C4-2B (cell line): ENCODE data around the gene SRBD1.

Experiments used
- ZFX ChIP-seq: fragments of 450-650 bp; IDR thresholded peaks from 2 replicates; pipeline ENCODE4 v1.6.1; 2017
- TF ChIP-seq, protein P1 (sequence below): fragments of 450-650 bp; conservative IDR thresholded peaks from 2 replicates; pipeline ENCODE4 v1.5.1; 2017; ENCODE audit warnings: mild to moderate bottlenecking

DNA sequence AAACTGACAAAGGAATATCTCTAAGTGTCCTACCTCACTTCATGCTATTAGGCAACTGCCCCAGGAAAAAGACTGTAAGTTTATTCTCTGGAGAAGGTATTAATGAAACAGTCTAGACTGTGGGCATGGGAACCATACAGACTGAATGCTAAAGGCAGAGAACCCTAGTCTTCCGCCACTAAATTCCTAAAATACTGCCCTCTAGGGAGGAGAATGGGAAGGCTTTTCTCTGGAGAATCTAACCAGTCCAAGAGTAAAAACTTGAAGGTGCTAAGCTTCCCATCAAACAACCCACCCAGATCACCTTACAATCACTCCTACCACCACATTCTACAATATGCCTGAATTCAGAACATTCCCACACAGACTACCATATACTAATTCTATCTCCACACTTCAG is 3.4 kb downstream of the SRBD1 start:
- TF ChIP-seq, protein P1, sequence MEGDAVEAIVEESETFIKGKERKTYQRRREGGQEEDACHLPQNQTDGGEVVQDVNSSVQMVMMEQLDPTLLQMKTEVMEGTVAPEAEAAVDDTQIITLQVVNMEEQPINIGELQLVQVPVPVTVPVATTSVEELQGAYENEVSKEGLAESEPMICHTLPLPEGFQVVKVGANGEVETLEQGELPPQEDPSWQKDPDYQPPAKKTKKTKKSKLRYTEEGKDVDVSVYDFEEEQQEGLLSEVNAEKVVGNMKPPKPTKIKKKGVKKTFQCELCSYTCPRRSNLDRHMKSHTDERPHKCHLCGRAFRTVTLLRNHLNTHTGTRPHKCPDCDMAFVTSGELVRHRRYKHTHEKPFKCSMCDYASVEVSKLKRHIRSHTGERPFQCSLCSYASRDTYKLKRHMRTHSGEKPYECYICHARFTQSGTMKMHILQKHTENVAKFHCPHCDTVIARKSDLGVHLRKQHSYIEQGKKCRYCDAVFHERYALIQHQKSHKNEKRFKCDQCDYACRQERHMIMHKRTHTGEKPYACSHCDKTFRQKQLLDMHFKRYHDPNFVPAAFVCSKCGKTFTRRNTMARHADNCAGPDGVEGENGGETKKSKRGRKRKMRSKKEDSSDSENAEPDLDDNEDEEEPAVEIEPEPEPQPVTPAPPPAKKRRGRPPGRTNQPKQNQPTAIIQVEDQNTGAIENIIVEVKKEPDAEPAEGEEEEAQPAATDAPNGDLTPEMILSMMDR: peak; percentile 64
- no peak for TF ChIP-seq ZFX
